HG03064 (cell line): ENCODE measurements around the gene GPC6.

Experiments used
- ATAC-seq: cut with Tn5 transposase; IDR thresholded peaks from one replicate; pipeline ENCODE4 v1.9.1; 2021; ENCODE audit warnings: low read depth; ENCODE audit not compliant: unreplicated experiment

GPC6 gene

DNA sequence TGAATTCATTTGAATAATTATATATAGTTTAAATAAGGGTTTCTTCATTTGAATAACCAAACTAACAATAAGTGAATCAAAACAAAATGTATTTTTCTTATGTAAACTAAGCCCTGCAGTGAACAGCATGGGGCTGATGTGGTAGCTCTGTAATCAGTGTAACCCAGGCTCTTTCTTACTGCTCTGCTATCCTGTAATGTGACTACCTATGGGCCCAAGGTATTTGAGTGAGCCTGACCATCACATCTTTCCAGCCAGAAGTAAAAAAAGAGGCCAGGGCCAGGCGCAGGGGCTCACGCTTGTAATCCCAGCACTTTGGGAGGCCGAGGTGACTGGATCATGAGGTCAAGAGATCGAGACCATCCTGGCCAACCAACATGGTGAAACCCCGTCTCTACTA, 758.3 kb downstream of the GPC6 start:
- no peak for ATAC-seq

DNA sequence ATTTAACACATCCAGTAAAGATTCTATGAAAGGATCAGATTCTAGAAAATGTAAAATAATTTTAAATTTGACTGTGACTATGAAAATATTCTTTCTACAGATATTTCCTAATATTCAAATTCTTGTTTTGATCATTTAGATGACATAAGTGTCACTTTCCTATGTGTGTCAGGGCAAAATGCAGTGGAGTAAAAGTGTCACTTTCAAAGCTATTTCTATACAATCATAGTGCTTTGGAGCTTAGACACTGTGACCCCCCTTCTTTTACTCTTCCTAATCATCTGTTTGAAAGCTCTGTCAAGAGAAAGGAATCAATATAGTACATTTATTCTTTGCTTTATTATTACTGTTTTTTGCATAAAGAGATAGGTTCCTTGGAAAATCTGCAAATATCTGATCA, 760.9 kb downstream of the GPC6 start:
- no peak for ATAC-seq

DNA sequence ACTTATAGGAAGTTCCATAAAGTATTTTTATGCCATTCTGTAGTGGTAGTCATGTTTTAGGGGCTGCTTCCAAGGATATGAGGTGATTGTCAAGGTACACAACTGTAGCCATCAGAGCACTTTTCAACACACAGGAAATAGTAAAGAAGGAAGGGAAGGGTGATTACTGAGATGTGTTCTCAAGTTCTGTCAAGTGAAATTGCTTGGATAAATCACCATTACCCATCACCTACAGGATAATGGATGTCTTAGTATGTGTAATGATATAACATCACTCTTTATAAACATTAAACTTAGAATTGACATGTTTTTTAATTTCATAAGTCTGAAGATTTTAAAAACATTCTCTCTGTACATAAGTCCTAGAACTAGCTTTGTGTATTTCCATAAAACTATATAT, 765.0 kb downstream of the GPC6 start:
- ATAC-seq = no peak

DNA sequence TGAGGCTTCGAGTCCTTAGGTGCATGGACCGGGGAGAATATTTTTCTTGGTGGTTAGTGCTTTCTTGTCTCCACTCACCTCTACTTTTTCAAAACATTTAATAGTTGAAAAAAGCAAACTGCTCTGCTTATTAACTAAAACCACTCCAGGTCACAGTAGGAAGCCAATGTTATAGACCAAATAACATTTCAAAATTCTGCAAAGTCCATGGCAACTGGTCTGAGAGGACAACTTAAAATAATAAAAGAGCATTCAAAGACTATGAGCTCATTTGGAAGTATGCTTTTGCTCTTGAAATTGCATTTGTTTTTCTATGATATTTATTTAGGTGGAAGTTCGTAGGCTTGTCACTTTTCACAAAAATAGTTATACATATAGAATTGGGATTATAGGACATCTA, 769.9 kb downstream of the GPC6 start:
- no peak for ATAC-seq

DNA sequence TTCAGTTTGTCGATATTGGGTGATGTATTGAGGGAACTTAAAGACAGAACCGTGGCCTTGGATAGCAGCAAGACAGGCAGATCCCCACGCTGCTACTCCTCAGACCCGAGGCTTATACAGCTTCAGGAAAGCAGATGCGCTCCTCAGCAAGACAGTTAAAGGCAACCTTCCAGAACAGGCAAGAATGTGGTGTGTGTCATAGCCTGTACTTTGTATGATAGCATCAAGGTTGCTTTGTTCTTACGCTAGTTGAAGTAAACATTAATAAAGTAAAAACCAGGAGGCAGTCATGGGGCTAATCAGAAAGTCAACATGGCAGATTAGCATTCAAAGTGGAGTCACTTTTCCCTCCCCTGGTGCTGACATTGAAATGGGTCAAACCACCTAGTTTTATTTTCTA, 779.7 kb downstream of the GPC6 start:
- no peak for ATAC-seq

DNA sequence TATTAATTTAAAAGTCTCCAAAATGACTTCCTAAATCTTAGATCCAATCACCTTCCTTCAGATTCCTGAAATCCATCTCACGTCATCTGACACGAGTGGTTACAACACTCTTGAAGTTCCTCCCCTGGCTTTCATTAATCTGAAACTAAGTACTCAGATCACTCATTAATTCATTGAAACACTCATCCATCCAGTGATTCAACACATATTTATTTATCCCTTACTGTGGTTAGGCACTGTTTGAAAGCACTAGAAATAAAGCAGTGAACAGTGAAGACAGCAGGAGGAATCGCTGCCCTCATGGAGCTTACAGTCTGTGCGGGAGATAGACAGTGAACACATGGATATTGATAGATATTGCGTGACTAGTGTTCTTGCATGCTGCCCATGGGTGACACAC, 780.5 kb downstream of the GPC6 start:
- ATAC-seq = no peak

DNA sequence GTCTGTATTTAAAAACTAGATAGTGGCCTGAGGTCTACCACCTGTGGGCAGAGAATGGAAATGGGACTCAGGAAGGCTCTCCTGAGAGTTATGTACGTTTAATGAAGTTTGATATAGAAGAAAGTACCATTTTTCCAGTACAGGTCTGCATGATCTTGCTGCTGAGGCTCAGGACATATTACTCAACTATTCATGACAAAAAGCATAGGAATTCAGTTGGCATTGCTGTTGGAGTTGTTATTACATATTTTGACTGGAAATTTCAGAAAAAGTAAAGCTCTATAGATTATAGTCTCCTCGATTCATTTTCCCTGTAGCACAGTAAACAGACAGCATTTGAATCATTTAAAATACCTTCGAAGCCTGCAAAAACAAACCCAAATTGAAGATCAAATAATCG, 783.1 kb downstream of the GPC6 start:
- no peak for ATAC-seq

DNA sequence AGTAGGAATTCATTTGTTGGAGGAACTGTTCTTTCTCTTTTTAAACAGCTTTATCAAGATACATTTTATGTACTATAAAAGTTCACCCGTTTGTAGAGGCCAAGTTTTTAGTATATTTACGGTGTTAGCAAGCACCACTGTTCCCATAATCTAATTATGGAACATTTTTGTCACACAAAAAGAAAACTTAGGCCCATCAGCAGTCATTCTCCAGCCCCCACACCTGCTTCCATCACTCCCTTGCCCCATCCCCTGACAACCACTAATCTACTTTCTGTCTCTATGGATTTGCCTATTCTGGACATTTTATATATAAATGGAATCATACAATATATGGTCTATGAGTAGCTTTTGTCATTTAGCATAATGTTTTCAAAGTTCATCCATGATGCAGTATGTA, 787.9 kb downstream of the GPC6 start:
- ATAC-seq = no peak

DNA sequence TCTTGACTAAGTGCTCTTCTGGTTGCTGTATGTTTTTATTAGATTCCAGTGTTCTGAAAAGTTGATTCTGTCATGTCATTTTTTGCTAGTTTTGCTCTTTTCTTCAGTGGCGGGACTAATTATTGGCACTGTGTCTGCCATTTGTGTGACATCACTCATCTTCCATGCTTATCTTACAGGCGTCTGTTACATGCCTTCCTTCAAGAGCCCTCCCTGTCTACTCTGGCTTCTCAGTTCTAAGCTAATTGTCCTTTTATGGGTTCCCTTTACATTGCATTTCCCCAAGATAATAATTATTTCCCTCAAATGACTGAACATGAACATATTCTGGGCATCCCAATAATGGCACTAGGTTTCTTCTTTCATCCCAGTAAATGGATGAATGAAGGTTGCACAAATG, 793.8 kb downstream of the GPC6 start:
- ATAC-seq = no peak

DNA sequence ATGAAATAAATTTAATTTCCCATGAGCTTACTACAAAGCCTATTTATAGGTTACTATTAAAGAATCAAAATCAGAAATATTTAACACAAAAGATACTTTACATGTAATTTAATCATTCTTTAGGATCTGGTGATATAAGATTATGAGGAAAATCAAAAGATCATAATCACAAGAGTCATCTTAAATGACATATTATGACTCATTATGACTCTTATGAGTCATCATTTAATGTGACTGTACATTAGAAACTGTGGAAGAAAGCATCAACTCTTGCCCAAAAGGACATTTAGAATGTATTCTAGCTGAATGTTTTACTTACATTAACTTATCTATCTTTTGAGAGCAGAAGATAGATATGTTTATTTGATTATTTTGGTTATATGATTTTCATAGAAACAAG, 794.2 kb downstream of the GPC6 start:
- no peak for ATAC-seq

DNA sequence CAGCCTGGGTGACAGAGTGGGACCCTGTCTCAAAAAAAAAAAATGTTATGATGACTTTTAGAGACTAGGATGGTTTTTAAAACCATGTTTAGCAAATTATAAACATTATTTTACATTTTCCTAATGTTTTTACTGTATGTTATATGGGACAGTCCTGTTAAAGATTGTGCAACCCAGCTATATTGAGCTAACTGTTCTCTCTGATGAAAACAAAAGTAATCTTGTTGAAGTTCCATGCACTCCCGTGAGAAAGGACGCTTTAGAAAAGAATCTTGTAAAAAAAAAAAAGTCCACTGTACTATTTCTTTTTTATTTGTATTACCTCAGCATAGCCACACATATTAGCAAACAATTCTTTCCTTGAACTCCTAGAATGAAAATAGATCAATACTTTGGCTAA, 801.6 kb downstream of the GPC6 start:
- ATAC-seq = no peak

DNA sequence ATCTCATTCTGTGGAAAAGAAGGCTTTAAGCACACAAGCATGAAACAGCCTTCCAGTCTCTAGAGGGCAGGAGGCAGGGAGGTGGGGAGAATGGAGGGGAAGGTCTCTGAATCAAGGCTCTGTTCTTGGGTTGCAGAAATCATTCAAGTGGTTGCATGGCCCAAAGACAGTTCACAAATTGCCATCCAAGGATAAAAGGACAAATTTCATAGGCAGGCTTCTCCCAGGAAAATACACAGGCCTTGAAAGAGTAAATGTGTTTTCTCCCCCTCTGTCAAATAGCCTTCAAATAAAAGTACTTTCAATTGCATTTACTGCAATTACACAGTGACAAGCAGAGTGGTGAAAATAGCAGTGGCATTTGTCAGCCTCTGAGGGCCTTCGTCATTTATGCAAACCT, 802.0 kb downstream of the GPC6 start:
- ATAC-seq = no peak

DNA sequence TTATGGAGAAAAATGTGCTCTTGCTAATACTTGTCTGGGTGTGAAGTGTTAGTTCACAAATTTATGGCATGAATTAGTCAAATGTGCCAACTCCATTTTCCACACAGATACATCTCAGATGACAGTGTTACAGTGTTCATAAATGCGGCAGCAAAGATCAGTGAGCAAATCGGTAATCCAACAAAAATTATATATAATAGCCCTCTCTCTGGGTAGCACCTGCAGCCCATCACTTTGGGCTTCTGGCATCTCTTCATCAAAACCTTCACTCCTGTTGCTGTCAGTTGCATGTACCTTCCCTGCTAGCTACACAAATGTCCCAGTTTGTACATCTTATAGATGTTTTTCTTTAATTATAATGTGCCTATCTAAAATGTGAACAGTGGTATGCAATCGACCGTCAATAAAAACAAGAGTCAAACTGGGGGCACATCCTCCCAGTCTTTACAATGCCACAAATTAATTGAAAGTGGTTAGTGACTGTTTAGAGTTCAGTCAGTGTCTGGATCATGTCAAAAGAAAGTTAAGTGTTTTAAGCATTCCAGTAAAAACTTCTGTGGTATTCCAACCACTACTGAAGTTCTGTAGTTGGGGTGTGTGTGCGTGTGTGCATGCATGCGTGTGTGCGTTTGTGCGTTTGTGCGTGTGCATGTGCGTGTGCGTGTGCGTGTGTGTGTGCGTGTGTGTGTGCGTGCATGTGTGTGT, 804.0 kb downstream of the GPC6 start:
- ATAC-seq = no peak

DNA sequence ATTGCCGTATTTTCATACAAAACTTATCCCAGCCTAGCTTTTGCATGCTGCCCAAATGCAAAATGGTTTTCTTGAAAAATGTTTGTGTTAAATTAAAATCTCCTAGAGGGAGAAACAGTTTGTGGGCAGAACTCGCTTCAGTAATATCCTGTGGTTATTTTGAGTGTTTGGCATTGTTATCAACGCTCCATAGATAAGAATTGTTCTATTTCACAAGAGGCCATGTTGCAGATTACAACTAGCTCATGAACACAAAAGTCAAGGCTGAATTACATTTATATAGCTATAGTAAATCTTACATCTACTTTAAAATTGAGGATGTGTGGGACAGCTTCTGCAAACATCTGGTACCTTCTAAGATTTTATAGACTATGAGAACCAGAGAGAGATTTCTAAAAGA, 805.0 kb downstream of the GPC6 start:
- no peak for ATAC-seq

DNA sequence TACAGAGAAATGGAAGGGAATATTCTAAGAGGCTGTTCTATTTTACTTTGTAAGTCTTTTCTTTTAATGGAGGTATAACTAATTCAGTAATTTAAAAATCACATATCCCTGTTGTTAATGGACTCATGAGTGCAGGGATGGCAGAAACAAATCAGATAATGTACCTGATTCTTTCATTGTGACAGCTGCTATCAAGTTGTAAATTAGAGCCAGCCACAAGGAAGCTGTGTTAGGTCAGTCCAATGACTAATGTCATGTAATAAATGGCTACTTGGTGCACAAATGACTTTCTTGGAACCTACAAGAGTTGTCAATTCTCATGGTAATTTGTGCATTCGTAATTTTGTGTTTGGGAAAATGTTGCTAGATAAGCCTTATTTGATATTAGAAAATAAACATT, 806.5 kb downstream of the GPC6 start:
- ATAC-seq = no peak

DNA sequence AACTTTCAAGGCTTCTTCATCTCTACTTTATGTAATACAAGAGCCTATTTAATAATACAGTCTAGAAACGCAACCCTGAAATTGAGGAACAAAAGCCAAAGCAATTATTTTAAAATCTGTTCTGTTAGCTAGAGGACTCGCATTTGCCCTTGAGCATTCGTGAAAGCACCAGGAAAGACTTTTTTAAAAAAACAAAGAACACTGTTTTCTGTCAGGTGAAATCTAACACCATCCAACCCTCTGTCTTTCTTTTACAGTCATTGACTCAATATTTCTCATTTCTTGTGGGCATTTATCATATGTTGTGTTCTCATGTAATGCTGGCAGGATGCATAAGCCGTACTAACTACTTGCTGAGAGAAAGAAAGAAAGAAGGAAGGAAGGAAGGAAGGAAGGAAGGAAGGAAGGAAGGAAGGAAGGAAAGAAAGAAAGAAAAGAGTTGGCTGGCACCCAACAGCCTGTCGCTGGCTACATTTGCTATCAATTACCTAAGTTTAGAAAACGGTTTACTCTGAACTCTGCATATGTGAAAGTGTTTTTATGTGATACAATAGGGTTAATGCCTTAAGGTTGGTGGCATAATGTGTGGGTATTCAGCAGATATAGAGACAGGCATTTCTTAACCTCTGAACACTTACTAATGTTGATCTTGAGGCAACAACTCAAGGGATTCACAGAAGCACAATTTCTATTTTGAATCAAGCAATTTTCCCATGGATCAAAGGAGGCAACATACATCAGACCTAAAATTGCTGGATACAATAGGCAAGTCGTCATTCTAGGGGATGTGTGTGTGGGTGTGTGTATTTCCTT, 807.4 kb downstream of the GPC6 start:
- ATAC-seq = no peak

DNA sequence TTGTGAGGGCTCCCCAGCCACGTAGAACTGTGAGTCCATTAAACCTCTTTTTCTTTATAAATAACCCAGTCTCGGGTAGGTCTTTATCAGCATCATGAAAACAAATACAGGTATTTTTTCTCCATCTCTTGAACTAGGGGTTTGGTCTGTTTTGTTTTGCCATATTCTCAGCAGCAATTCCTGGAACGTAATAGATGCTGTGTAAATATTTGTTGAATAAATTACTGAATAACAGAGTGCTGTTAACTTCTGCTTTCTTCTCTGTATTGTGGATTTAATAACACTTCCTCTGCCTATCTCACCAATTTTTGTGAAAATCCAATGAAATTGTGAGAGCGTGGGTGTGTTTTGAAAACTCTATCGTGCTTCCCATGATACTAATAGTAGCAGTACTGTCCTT, 823.4 kb downstream of the GPC6 start:
- no peak for ATAC-seq

DNA sequence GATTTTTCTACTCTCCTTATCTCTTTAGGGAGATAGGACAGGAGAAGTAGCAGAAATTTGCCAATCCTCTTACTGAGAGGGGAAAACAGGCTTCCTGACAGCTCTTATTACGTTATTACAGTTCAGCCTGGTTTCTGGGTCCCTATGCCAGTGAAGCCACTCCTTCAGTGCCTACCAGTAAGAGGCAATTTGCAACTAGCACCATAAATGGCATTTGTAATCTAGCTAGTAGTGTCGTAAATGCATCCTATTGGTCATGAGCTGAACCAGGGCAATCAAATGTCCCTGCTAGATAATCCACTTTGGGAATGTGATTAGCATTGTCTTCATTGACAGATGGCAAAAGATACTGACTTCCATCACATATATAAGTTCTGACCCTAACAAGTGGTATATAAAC, 824.1 kb downstream of the GPC6 start:
- no peak for ATAC-seq

DNA sequence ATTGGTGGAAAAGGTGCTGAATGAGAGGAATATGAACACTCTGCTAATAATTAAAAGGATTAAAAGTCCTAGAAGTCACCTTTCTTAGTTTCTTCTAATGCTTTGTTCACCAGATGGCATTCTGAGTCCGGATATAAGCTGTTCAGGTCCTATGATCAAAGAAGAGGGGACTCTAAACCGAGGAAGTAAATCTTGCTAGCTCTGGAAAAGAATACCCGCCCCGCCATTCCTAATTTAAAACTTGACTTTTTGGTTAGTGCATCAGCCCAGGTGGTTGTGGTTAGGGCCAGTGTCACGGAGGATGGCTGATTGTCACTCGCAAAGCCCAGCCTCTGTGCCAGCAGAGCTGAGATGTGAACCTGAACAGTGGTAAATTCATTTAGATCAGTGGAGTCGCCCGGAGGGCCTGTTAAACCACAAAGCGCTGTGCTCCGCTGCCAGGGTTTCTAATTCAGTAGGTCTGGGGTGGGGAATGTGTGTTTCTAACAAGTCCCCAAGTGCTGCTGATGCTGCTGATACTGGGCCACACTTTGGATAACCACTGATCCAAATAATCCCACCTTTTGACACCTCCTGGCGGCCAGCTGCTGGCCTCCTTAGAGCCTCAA, 827.5 kb downstream of the GPC6 start:
- ATAC-seq = no peak

DNA sequence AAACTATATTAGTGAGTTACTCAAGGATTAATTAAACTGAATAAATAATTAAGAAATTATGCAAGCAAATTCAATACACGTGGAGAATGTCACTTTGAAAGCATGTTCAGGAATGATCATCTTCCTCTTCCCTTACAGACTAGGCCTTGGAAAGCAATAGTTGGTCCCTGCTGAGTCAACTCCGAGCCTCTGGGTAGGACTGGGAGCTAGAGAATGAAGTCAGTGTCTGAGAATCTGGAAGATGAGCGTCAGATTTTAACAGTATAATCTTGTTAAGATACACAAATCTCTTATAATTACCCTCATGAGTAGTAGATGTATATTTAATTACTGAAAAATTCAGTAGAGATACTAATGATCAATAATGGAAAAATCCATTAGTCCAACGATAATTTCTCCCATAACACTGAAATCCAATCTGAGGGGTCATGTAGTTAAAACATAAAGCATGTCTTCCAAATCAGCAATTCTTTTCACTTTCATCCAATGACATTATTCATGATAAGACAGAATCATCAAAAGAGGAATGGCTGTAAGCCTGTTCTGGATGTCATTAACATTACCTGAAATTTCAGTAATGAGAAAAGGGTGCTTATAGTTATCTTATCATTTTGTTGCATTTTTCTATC, 829.9 kb downstream of the GPC6 start:
- ATAC-seq = no peak

DNA sequence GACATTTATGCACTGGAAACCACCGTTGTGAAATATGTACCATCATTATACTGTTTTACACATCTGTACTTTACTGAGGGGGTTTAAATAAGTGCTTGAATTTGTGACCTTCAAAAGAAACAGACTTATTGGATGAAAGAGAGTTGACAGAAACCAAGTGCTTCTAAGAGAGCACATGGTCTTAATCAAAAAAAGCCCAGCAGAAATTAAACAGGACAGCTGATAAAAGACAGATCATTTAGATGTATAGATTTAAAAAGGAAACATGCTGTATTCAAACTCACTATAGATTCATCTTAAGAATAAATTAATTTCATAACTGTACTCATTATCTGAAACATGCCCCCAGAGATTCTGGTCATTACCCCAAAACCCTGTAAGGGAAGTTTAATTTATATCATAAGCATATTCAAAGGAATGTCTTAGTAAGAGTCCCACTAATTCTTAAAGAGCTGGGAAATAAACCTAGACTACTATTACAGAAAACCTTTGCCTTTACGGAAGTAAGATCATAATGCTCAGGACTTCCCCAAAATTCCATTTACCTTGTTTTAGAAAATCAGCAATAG, 831.1 kb downstream of the GPC6 start:
- no peak for ATAC-seq
